GM23338 (cell line): ENCODE measurements around the gene CRTC3. TPM values are rescaled to one million over a fixed set of nuclear protein-coding genes. Genes with fewer than 3 reads are reported as not detected.

Experiments used
- ATAC-seq: fragments of 200-7000 bp; cut with Tn5 transposase; 3 replicates; pipeline ENCODE4 v1.9.1; 2020
- DNase-seq: peaks from one replicate; pipeline ENCODE4 v3.0.0-alpha.2; 2015; ENCODE audit warnings: low spot score
- H2AFZ ChIP-seq: fragments of 200-600 bp; sonication (generic); 2 replicates; pipeline ENCODE4 v1.8.0; 2016; ENCODE audit warnings: antibody characterized with exemption, mild to moderate bottlenecking, moderate library complexity
- H3F3A ChIP-seq: fragments of 200-600 bp; sonication (generic); replicated peaks from 2 replicates; pipeline ENCODE4 v1.8.0; 2017; ENCODE audit warnings: antibody characterized with exemption, mixed run types, low read depth
- H3K27ac ChIP-seq: fragments of 200-600 bp; sonication (generic); 2 replicates; pipeline ENCODE4 v1.6.1; 2016; ENCODE audit warnings: low read depth
- H3K27me3 ChIP-seq: fragments of 200-600 bp; sonication (generic); 2 replicates; pipeline ENCODE4 v1.8.0; 2016; ENCODE audit warnings: mild to moderate bottlenecking, mixed run types, moderate library complexity; ENCODE audit not compliant: insufficient read depth
- H3K36me3 ChIP-seq: fragments of 200-600 bp; sonication (generic); 2 replicates; pipeline ENCODE4 v1.8.0; 2016; ENCODE audit warnings: mild to moderate bottlenecking; ENCODE audit not compliant: insufficient read depth
- H3K4me1 ChIP-seq: fragments of 200-600 bp; sonication (generic); 2 replicates; pipeline ENCODE4 v1.8.0; 2016; ENCODE audit warnings: mild to moderate bottlenecking, moderate library complexity; ENCODE audit not compliant: insufficient read depth
- H3K4me2 ChIP-seq: fragments of 200-600 bp; sonication (generic); 2 replicates; pipeline ENCODE4 v1.7.1; 2017; ENCODE audit warnings: mixed run types
- H3K4me3 ChIP-seq: fragments of 200-600 bp; sonication (generic); 2 replicates; pipeline ENCODE4 v1.6.1; 2016; ENCODE audit warnings: mixed run types
- H3K79me2 ChIP-seq: fragments of 200-600 bp; sonication (generic); replicated peaks from 2 replicates; pipeline ENCODE4 v1.8.0; 2017; ENCODE audit warnings: mild to moderate bottlenecking; ENCODE audit not compliant: insufficient read depth
- H3K9me2 ChIP-seq: fragments of 200-600 bp; sonication (generic); 2 replicates; pipeline ENCODE4 v1.8.0; 2017; ENCODE audit not compliant: insufficient read depth
- H4K20me1 ChIP-seq: fragments of 200-600 bp; sonication (generic); replicated peaks from 2 replicates; pipeline ENCODE4 v1.8.0; 2017; ENCODE audit warnings: mild to moderate bottlenecking; ENCODE audit not compliant: insufficient read depth
- H3K27ac Mint-ChIP-seq: 2 replicates; pipeline ENCODE4 v1.8.0; 2020; ENCODE audit warnings: inconsistent platforms, mild to moderate bottlenecking, moderate library complexity, mixed read lengths
- H3K27me3 Mint-ChIP-seq: 3 replicates; pipeline ENCODE4 v1.8.0; 2022; ENCODE audit warnings: low read depth, mild to moderate bottlenecking, moderate library complexity, mixed read lengths, inconsistent platforms; ENCODE audit not compliant: insufficient read depth, poor library complexity
- H3K36me3 Mint-ChIP-seq: 3 replicates; pipeline ENCODE4 v1.8.0; 2021; ENCODE audit warnings: low read depth, mild to moderate bottlenecking, inconsistent platforms, moderate library complexity, mixed read lengths
- H3K4me1 Mint-ChIP-seq: 3 replicates; pipeline ENCODE4 v1.8.0; 2020; ENCODE audit warnings: mild to moderate bottlenecking, inconsistent platforms, mixed read lengths
- H3K4me3 Mint-ChIP-seq: 3 replicates; pipeline ENCODE4 v1.8.0; 2021; ENCODE audit warnings: moderate library complexity, mild to moderate bottlenecking, inconsistent platforms, mixed read lengths
- H3K9me3 Mint-ChIP-seq: 3 replicates; pipeline ENCODE4 v1.8.0; 2020; ENCODE audit warnings: moderate library complexity, mild to moderate bottlenecking, inconsistent platforms, mixed read lengths
- CREB1 ChIP-seq: fragments of 250-450 bp; sonication (Bioruptor Pico); IDR thresholded peaks from 2 replicates; pipeline ENCODE4 v1.5.0; 2020; ENCODE audit warnings: low read depth, mild to moderate bottlenecking, moderate library complexity
- CTCF ChIP-seq, 2 experiments: fragments of 200-600 bp in 1 of 2; sonication (generic) in 1 of 2; conservative IDR thresholded peaks; 2 replicates each; pipeline versions ENCODE4 v1.5.1 to v1.6.1; 2016 to 2017; ENCODE audit warnings: antibody characterized with exemption in 2 of 2, low read depth in 2 of 2, mild to moderate bottlenecking in 2 of 2, moderate library complexity in 1 of 2
- ETS1 ChIP-seq: IDR thresholded peaks from 2 replicates; pipeline ENCODE4 v1.6.1; 2016; ENCODE audit warnings: antibody characterized with exemption
- EZH2 ChIP-seq: fragments of 200-600 bp; sonication (generic); IDR thresholded peaks from one replicate; pipeline ENCODE4 v1.8.0; 2017; ENCODE audit warnings: antibody characterized with exemption, mild to moderate bottlenecking, low read depth; ENCODE audit not compliant: unreplicated experiment
- JUNB ChIP-seq: IDR thresholded peaks from one replicate; pipeline ENCODE4 v1.6.1; 2016; ENCODE audit warnings: antibody characterized with exemption; ENCODE audit not compliant: unreplicated experiment
- POLR2AphosphoS5 ChIP-seq: IDR thresholded peaks from 2 replicates; pipeline ENCODE4 v1.6.1; 2016; ENCODE audit warnings: antibody characterized with exemption, low read depth
- REST ChIP-seq: IDR thresholded peaks from one replicate; pipeline ENCODE4 v1.6.1; 2018; ENCODE audit warnings: antibody characterized with exemption; ENCODE audit not compliant: unreplicated experiment
- STAT1 ChIP-seq: IDR thresholded peaks from one replicate; pipeline ENCODE4 v1.6.1; 2016; ENCODE audit warnings: antibody characterized with exemption; ENCODE audit not compliant: unreplicated experiment
- ZNF114 ChIP-seq: fragments of 250-450 bp; sonication (Bioruptor Pico); IDR thresholded peaks from 2 replicates; pipeline ENCODE4 v1.5.0; 2020; ENCODE audit warnings: mild to moderate bottlenecking, moderate library complexity
- ZNF331 ChIP-seq: fragments of 250-450 bp; sonication (Bioruptor Pico); IDR thresholded peaks from 2 replicates; pipeline ENCODE4 v1.5.0; 2020; ENCODE audit warnings: low read depth, mild to moderate bottlenecking, moderate library complexity
- ZNF462 ChIP-seq: fragments of 250-450 bp; sonication (Bioruptor Pico); IDR thresholded peaks from 2 replicates; pipeline ENCODE4 v1.5.0; 2020; ENCODE audit warnings: mild to moderate bottlenecking, moderate library complexity
- polyA plus RNA-seq: library from polyadenylated mRNA; unstranded; fragments of >200 nt; fragmentation: Nextera tagmentation; extraction: Ambion mirVana; gene quantifications from 2 replicates; pipeline ENCODE4 v1.2.1, GENCODE V29; 2016
- total RNA-seq: library from RNA; depleted of rRNA; stranded (reverse); fragments of >200 nt; shearing (Covaris generic); gene quantifications from 2 replicates; pipeline ENCODE4 v1.2.3, GENCODE V29; 2014

The CRTC3 gene
- total and polyA plus RNA-seq, 2 experiments from 2014 or later: 2.8 to 3.8 TPM

GRCh38 chr15:90588427-90588826, 58.7 kb downstream of the CRTC3 start:
- H3K79me2 ChIP-seq: no peaks in the 10 kb centered on the region
- no peak overlapping the region for H3K4me2 ChIP-seq
- no peaks in the 10 kb centered on the region for H4K20me1 ChIP-seq
- Mint-ChIP-seq H3K27ac (no peak overlapping the region), H3K4me1 (peaks cover 22% of the 10 kb centered on the region), H3K36me3 (no peaks in the 10 kb centered on the region), H3K9me3 (no peaks in the 10 kb centered on the region), H3K4me3 (no peak overlapping the region), H3K27me3 (peaks cover 6% of the 10 kb centered on the region)
- DNase-seq (no peak), ATAC-seq (no peak)
- H3K27me3 ChIP-seq: peaks cover 28% of the 10 kb centered on the region
- no peak overlapping the region for H3K4me3 ChIP-seq
- peaks cover 25% of the 10 kb centered on the region for H3K4me1 ChIP-seq
- no peak overlapping the region for H2AFZ ChIP-seq
- H3K27ac ChIP-seq: no peak overlapping the region
- no peak for TF ChIP-seq ETS1
- no peak for TF ChIP-seq EZH2
- no peak for TF ChIP-seq ZNF114 (CRISPR knock-in tag)
- no peak for TF ChIP-seq ZNF462
- TF ChIP-seq CREB1 (CRISPR knock-in tag): no peak
- no peak for TF ChIP-seq ZNF331 (CRISPR knock-in tag)
- TF ChIP-seq POLR2AphosphoS5: no peak
- TF ChIP-seq STAT1: no peak
- TF ChIP-seq JUNB: no peak
- TF ChIP-seq REST: no peak
- TF ChIP-seq CTCF (conservative IDR thresholded peaks at IDR 0.05; ENCODE audit: low read depth in 2 of 2): no peak
- 0 out of 2 replicates have a peak, but pooled peaks cover 2% of the 10 kb centered on the region for H3F3A ChIP-seq
- H3K9me2 ChIP-seq: no peaks in the 10 kb centered on the region
- H3K36me3 ChIP-seq: no peaks in the 10 kb centered on the region
